ENCODE results near the gene PTPRQ.

PTPRQ gene

DNA sequence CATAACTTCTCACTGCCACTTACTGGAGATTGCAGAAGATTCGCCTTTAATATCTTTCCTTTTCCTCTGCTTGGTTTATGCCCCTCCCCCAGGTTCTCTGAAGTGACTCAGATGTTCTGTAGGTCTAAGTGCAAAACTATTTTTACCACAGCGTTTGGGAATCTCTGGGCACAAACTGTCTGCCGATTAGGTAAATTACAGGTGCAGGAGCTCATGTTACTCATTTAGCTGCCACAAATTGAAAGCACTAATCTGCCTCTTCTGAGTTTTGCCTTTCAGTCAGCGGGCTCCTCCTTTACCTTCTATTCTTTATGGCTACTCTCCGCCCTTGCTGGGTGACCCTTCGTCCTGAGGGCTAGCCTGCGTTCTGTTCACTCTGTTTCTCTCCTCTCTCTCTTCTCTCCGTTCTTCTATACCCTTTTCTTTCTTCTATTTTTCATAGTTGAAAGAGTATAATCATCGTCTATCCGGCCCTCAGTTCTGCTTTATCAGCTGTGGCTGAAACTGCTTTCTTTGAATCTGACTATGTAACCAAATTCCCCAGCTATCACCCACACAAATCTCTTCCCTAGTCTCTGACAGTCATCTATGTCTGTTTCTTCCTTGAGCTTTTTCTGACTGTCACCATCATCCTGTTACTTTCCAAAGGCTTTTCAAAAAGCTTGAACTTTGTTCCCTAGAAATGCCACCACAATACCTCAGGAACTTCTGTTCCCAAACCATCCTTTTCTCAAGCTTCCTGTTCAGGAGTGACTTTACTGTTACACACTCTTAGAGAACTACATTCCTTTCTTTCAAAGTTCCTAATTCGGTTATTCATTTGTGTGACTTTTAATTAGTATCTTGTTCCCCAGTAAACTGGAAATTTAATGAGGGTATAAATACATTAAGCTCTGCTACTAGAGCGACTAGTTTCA is 259.1 kb downstream of the PTPRQ start:
- DNase-seq (ENCODE audit: low spot score) = peak; percentile 84

DNA sequence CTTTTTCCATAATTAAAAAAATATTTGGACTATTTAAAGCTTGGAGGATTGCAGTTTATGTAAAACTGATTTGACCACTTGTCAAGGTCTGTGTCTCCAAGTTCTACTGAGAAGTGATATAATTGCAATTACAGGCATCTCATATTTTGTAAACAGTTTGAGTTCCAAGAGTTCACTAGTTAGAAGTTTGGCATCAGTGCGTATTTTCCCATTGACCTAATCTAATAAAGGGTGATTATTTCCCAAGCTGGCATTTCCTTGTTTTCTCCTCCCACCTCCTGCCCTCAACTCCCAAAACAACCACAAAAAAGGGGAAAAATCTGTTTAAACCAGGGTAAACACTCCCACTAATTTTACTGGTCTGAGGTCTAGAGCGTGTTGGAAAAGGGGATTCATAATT is 260.4 kb downstream of the PTPRQ start:
- DNase-seq (ENCODE audit: low spot score) = no peak

DNA sequence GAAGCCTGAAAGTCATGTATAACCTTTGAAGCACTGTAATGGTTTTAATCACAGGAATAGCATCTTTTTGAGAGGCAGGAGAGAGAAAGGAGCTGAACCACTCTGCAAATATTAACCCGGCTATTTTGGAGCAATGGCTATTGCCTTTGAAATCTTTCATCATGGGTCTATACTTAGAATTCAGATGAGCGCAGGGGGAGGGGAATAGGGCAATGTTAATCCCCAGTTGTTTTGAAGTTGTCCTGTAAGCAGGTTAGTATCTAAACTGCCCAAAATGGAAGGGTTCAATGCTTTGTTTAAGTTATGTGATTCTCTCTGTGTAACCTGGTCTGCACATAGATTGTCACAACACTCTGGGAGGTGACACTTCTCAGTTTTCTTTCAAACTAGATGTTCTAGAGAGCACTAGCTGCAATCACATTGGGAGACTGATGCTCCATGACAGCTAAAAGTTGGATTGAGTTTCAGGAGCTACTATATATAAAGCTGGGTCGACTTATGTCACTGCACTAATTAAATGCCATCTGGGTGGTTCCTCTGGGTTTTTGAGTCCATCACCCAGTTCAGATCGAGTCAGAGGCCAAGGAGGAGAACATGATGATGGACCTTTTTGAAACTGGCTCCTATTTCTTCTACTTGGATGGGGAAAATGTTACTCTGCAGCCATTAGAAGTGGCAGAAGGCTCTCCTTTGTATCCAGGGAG is 263.2 kb downstream of the PTPRQ start, which contains the start of gene MYF6:
Gene MYF6, plus strand, starts transcription at position 509 of the 704 bp plus-strand sequence. Its CDS starts 86 bp downstream, at position 595.
- DNase-seq (ENCODE audit: low spot score) = no peak

DNA sequence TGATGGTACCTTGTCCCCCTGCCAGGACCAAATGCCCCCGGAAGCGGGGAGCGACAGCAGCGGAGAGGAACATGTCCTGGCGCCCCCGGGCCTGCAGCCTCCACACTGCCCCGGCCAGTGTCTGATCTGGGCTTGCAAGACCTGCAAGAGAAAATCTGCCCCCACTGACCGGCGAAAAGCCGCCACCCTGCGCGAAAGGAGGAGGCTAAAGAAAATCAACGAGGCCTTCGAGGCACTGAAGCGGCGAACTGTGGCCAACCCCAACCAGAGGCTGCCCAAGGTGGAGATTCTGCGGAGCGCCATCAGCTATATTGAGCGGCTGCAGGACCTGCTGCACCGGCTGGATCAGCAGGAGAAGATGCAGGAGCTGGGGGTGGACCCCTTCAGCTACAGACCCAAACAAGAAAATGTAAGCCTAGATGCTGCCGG is 263.8 kb downstream of the PTPRQ start:
- DNase-seq (ENCODE audit: low spot score) = no peak

DNA sequence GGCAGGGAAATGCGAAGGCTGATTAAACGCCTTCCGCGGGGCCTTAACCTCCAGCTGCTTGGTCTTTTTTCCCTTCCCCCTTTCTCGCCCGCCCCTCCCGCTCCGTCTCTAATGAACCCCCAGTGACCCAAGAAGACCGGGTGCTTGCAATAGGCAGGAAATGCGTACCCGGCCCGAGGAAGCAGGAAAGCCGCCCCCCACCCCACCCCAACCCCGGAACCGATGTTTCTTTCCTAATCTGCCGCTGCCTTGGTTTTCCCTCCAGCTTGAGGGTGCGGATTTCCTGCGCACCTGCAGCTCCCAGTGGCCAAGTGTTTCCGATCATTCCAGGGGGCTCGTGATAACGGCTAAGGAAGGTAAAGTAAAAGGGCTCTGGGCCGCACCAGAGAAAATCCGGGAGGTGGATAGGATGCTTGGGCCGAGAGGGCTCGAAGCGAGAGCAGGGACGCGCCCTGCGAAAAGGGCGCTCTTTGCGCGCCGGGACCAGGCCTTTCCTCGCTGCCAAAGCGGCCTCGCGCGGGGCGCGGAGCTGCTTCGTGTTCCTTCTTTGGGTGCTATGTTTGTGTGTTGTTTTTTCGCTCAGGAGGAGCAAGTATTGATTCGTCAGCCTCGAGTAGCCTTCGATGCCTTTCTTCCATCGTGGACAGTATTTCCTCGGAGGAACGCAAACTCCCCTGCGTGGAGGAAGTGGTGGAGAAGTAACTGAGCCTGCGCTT is 264.4 kb downstream of the PTPRQ start:
- DNase-seq (ENCODE audit: low spot score) = no peak

DNA sequence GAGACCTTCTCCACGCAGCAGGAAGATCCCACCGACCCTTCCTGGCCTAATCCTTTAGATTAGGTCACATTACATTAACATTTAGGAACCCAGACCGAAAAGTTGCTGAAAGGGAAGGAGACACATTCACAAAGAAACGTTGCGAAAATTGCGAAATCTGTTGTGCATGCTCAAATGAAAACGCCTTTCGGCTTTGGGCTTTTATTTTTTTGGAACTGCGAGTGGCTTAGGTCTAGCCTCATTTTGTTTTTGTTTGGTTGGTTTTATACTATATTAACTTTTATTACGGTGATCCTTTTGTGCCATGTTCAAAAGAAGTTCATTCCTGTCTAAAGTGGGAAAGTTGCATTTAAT is 264.9 kb downstream of the PTPRQ start:
- DNase-seq (ENCODE audit: low spot score) = no peak

DNA sequence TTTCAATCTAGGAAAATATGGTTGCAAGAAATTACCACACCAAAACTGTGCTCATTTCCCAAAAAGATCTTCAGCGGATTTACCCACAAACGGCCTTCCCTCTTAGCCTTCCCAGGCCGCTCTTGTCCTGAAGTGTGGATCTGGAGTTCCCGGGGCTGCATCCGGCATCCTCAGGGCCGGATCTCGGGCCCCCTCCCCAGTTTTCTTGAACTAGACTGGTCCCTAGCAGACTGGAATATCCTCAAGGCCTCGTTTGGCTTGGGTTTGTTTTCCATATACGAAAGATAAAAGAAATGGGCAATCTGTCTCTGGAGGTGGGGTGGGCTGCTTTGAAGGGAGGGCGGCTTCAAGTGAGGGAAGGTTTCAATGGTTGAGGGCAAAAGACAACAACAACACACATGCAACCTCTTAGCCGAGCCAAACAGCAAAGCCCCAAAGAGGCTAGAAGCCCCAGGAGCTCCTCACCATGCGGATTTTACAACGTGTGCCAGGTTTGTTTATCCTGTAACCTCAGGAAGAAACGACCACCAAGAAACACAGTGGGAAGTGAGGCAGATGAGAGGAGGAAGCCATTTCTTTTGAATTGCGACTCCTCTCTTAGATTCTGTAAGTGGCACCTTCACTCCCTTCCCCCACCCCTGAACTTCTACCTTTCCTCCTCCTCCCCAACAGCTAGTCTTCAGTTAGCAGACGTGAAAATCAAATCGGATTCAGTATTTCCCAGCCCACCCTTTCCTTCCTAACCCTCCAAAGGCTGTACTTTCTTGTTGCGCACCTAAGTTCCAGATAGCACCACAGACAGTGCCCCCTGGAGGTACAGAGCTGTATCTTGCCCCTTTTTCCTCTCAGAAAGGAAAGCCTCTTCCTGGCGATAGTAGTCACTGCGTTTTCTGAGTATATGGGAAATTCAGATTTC is 266.0 kb downstream of the PTPRQ start:
- peak; percentile 38 for DNase-seq (ENCODE audit: low spot score)

DNA sequence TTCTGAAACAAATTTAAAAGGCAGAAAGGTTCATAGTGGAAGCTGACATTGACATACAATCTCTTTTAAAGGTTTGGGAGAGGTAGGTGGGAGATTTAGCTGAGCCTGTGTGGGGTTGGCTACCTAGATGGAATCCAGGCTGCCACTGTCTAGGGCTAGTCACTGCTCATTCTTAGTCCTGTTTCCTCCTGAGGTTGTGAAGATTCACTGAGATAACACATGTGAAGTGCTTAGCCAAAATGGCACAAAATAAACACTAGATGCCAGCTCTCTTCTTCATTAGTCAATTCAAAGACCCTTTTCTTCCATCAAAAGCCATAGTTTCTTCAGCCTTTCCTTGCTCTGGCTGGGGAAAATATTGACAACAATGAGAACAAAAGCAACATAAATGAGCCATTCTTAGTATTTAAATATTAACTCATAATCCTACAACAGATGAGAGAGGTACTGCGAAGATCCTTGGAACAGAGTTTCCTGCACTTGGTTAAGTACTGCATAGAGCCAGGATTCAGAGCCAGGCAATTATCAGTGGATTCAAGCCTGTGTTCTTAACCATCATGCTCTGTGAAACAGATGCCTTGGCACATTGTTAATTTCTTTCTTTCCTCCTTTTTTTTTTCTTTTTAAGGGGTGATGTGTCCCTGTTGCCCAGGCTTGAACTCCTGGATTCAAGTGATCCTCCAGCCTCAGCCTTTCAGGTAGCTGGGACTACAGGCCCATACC is 266.9 kb downstream of the PTPRQ start:
- no peak for DNase-seq (ENCODE audit: low spot score)

DNA sequence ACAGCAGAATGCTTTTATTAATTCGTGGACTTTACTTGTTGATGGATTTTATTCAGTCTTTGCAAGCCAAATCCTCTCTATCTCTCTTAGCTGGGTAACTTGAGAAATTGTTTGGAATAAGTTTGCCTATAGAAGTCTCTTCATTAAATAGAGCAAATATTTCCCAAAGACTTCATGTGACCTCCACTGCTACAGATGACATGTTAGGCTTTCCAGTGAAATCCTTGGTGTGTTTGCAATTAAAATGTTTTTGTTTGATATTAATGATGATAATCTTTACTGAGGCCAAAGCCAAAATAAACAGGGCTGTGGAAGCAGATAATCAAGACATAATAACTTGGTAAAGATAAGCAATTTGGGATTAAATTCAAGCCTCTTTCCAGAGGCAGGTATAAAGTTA is 267.8 kb downstream of the PTPRQ start:
- DNase-seq (ENCODE audit: low spot score) = no peak

DNA sequence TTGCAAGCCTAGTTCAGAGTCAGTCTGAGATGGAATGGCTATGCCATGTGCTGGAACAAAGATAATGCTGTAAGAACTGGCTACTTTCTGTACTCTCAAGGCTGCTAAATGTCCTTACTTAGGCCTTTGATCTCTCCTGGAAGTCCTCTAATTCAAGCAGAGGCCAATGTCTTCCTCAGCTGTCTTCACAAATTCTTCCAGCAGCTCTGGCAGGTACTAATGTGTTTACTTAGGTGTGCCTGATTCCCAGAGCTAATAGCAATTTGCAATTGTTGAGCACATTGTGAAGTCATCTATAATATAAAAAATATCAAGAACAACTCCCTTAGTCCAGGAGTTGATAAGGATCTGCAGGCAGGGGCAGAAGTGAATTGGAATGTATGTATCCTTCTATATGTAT is 268.8 kb downstream of the PTPRQ start:
- no peak for DNase-seq (ENCODE audit: low spot score)

DNA sequence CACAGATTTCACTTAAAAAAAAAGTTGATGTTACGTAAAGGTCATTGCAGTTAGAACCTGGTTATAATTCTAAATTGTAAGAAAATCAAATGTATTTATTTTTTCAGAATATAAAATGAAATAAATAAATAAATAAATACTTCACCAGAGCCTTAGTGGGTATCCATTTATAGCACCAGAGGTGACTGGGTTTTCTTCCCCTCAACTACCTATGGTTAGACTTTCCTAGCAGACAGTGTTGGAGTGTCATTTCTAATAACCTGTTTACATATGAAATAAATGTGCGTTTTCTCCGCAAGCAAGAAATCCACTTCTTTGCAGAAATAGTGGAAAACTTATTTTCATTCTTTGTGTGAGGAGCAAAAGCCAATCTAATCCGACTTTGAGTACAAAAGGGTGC is 269.4 kb downstream of the PTPRQ start:
- no peak for DNase-seq (ENCODE audit: low spot score)

DNA sequence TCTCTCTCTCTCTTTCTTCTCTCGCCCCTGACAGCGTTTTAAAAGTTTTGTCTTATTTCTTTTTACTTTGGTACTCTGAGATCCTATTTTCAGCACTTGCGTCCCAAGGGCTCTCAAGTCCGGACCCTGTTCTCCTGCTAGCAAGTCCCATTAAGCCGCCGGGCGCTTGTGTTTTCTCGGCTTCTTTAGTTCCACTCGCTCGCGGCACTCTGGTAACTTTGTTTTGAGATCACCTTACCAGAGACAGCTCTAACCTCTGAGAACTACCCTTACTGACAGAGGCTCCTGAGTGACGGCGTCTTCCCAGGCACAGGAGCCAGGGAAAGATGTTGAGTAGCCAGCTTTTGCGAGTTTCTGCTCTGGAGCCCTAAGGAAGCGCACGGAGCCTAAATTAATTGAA is 270.0 kb downstream of the PTPRQ start:
- peak; percentile 17 for DNase-seq (ENCODE audit: low spot score)

DNA sequence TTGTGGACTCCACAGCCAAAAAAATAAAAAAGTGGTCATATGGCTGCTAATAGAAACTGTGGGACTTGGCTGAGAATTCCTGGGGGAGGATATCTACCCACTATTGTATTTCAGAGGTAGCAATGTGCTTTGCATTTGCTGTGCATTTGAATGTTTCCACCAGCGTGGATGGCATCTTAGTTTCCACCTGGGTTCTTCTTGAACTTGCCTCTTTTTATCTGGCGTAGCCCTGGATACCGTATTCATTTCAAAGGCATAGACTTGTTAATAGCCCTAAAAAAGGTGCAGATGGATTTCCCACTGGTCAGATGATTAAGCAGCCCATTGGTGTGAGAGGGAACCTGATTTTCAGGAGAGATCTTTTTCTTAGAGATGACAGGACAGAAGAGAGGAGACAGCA is 270.8 kb downstream of the PTPRQ start:
- DNase-seq (ENCODE audit: low spot score) = no peak

DNA sequence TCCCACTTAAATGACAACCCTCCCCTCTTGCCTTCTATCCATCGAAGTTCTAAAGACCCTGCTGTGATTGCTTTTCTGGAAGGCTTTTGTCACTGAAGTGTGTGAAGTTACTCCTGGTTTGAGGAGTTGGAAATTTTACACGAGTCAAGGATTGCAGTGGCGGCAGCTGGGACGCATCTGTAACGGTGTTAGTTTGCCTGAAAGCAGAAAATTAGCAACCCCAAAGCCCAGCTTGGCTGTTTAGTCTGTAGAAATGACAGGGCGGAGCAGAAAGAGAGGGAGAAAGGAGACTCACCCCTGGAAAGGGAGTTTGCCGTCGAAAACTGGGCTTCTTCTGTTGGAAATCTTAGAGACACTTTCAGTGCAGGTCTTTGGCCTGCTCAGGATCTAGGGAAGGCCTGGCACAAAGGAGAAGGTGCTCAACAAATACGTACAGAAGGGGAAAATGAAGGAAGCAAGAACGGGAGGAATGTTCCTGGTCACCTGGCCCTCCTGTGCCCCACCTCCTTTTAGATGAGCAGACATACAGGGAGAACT is 271.7 kb downstream of the PTPRQ start:
- no peak for DNase-seq (ENCODE audit: low spot score)

DNA sequence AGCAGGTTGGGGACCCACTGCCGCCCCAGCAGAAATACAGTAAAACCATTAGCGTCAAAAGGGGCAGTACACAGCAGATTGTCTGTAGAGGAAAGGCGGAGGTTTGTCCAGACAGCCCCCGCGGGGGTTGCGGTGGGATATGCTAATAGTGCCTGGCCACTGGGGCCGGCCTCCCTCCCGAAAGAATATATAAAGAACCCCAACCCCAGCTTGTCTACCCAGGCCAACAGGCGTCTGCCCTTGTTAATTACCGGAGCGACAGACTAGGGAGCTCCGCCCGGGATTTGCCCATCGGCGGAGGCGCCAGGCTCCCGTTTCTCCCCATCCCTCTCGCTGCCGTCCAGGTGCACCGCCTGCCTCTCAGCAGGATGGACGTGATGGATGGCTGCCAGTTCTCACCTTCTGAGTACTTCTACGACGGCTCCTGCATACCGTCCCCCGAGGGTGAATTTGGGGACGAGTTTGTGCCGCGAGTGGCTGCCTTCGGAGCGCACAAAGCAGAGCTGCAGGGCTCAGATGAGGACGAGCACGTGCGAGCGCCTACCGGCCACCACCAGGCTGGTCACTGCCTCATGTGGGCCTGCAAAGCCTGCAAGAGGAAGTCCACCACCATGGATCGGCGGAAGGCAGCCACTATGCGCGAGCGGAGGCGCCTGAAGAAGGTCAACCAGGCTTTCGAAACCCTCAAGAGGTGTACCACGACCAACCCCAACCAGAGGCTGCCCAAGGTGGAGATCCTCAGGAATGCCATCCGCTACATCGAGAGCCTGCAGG is 272.8 kb downstream of the PTPRQ start, which contains the start of gene MYF5:
Gene MYF5, plus strand, starts transcription at position 217 of the 774 bp plus-strand sequence. Its CDS starts 152 bp downstream, at position 369.
- DNase-seq (ENCODE audit: low spot score) = no peak

DNA sequence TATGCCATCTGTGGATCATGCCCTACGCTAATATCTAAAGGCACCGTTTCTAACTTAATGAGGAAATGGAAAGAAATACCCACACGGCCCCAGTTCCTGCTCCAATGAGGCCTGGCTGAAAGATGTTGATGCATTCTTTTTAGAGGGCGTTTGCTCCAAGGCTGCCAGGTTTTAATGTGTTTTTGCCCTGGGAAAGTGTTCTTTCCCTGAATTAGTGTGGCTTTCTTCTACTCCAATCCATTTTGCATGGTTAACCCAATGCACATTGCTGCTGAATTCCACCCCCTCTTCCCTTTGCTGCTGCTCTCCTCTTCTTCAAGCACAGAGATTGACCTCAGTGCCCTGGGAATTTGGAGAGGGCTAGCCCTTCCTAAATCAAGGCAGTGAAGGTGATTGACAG is 273.8 kb downstream of the PTPRQ start:
- DNase-seq (ENCODE audit: low spot score) = no peak

DNA sequence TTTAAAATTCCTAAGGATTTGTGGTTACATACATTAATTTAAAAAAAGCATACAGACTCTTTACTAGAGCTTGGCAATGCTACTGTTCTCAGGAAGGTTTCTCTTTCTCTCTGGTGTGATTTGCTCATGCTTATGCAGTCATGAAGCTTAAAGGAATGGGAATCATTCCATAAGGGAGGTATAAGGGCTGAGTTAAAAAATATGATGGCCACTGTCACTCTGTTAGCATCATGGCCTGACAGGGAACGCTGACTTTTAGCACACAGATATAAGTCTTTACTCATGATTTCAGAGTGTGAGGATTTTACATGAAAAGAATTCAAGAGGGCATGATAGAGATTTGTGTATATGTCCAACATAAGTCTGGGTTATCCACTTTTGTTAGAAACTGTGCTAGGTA is 276.5 kb downstream of the PTPRQ start:
- DNase-seq (ENCODE audit: low spot score) = no peak

DNA sequence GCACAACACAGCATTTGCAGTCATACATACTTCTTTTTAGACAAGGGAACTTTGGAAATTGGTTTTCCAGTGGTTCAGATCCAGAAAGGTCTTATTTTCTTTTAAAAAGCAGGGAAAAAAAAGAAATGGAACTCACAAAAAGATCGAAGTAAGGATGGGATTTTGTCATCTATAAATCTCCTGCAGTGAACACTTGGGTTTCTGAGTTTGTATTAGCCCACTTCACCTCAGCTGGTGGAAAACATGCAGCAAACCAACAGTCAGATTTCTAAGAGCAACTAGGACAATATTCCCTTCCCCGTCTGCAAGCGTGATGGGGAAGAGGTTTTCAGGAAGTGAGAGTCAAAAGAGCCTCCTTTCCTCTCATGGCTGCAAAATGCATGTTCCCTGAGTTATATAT is 277.3 kb downstream of the PTPRQ start:
- no peak for DNase-seq (ENCODE audit: low spot score)
